Left ventricle myocardium inferior (tissue), 1 donor: Measurements from ENCODE around the gene MTMR8. TPM values are rescaled to one million over a fixed set of nuclear protein-coding genes. Genes with fewer than 3 reads are reported as not detected.

Experiments used
- DNase-seq: peaks from one replicate; pipeline ENCODE4 v3.0.0-alpha.2; 2020
- H3K27ac ChIP-seq: fragments of 200-600 bp; replicated peaks from 2 replicates; pipeline ENCODE4 v1.8.0; 2021
- H3K27me3 ChIP-seq: fragments of 200-600 bp; 2 replicates; pipeline ENCODE4 v1.8.0; 2021; ENCODE audit warnings: low read depth
- H3K36me3 ChIP-seq: fragments of 200-600 bp; 2 replicates; pipeline ENCODE4 v1.8.0; 2021
- H3K4me1 ChIP-seq: fragments of 200-600 bp; 2 replicates; pipeline ENCODE4 v1.8.0; 2021
- H3K4me3 ChIP-seq: fragments of 200-600 bp; 2 replicates; pipeline ENCODE4 v1.8.0; 2021; ENCODE audit warnings: mild to moderate bottlenecking, moderate library complexity
- H3K9me3 ChIP-seq: fragments of 200-600 bp; replicated peaks from 2 replicates; pipeline ENCODE4 v1.8.0; 2021
- CTCF ChIP-seq: fragments of 200-600 bp; IDR thresholded peaks from 2 replicates; pipeline ENCODE4 v1.8.0; 2021; ENCODE audit warnings: antibody characterized with exemption, mild to moderate bottlenecking, borderline replicate concordance
- intact Hi-C: fragments of 100-400 bp; cut with micrococcal nuclease; formaldehyde crosslinking; loops from one replicate; pipeline ENCODE4 v1.11.0; 2022
- total RNA-seq: library from RNA; stranded (reverse); fragmentation: NEBNext Ultra II Directional; extraction: Animal tissue kit (Norgen Biotek cat#: 25700); gene quantifications from one replicate; pipeline ENCODE4 v1.2.1, GENCODE V29; 2021
- donor health status: DM: no; HTN: yes; CAD: no; lungs with severe emphysema.

The MTMR8 gene
- total RNA-seq, 1 donor from 2014 or later: 0.44 TPM

DNA sequence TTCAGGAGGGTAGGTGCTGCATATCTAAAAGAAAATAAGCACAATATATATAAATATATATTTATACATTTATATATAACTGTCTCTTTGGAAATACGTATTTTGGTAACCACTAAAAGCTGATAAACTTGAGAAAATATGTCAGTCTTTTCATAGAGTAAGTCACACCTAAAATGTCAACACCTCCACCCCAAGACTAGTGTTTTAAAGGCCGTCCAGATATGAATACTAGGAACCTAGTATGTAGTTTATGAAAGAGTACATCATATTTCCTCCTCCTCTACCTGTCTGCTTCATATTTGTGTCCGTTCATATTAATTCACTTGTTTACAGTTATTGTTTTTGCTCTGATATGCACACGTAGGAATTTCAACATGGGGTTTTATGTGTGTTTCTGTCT lies 45.2 kb downstream of the MTMR8 start:
- no peaks in the 10 kb centered on the region for H3K9me3 ChIP-seq
- H3K4me1 ChIP-seq: no peaks in the 10 kb centered on the region
- no peaks in the 10 kb centered on the region for H3K36me3 ChIP-seq
- TF ChIP-seq CTCF: no peak
- no peak overlapping the region for H3K4me3 ChIP-seq
- DNase-seq: no peak
- intact Hi-C loops: no loop called here
- H3K27ac ChIP-seq: no peak overlapping the region
- H3K27me3 ChIP-seq: no peaks in the 10 kb centered on the region

GRCh38 chrX:64342811-64343210 lies 52.4 kb downstream of the MTMR8 start:
- Histone ChIP-seq H3K27ac (no peak overlapping the region), H3K4me1 (no peaks in the 10 kb centered on the region), H3K9me3 (no peaks in the 10 kb centered on the region), H3K4me3 (no peak overlapping the region), H3K36me3 (no peaks in the 10 kb centered on the region), H3K27me3 (no peaks in the 10 kb centered on the region)
- DNase-seq: no peak
- no peak for TF ChIP-seq CTCF
- intact Hi-C loops: no loop called here

GRCh38 chrX:64338296-64338695 lies 57.0 kb downstream of the MTMR8 start:
- Histone ChIP-seq H3K27me3 (no peaks in the 10 kb centered on the region), H3K36me3 (no peaks in the 10 kb centered on the region), H3K4me3 (no peak overlapping the region), H3K4me1 (no peaks in the 10 kb centered on the region), H3K9me3 (no peaks in the 10 kb centered on the region), H3K27ac (no peak overlapping the region)
- intact Hi-C loops: no loop called here
- no peak for TF ChIP-seq CTCF
- DNase-seq: no peak

GRCh38 chrX:64334467-64334866 lies 60.8 kb downstream of the MTMR8 start:
- intact Hi-C loops: no loop called here
- no peak for TF ChIP-seq CTCF
- H3K36me3 ChIP-seq: no peaks in the 10 kb centered on the region
- no peak overlapping the region for H3K27ac ChIP-seq
- no peaks in the 10 kb centered on the region for H3K4me1 ChIP-seq
- DNase-seq: no peak
- H3K4me3 ChIP-seq: no peak overlapping the region
- H3K9me3 ChIP-seq: no peaks in the 10 kb centered on the region
- no peaks in the 10 kb centered on the region for H3K27me3 ChIP-seq

- Histone ChIP-seq H3K4me3 (no peak overlapping the region), H3K4me1 (no peaks in the 10 kb centered on the region), H3K27me3 (no peaks in the 10 kb centered on the region), H3K9me3 (no peaks in the 10 kb centered on the region), H3K36me3 (peaks cover 4% of the 10 kb centered on the region), H3K27ac (no peak overlapping the region)
- intact Hi-C loops: no loop called here
- TF ChIP-seq CTCF: no peak
- DNase-seq: no peak
Measured at GRCh38 chrX:64330284-64330683, 65.0 kb downstream of the MTMR8 start.

DNA sequence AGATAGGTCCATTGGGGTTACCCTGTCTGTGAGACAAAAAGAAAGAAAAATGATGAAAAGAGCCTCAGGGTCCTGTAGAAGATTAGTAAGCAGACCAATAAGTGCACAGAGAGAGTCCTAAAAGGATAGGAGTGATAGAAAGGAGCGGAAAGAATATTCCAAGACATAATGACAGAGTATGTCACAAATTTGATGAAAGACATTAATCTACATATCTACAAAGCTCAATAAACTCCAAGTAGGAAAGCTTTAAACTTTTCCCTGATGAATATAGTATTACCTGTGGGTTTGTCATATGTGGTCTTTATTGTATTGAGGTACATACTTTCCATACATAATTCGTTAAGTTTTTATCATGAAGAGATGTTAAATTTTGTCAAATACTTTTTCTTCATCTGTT lies 73.7 kb downstream of the MTMR8 start:
- Histone ChIP-seq H3K27ac (no peak overlapping the region), H3K4me3 (no peak overlapping the region), H3K27me3 (no peaks in the 10 kb centered on the region), H3K36me3 (peaks cover 28% of the 10 kb centered on the region), H3K9me3 (peaks cover 17% of the 10 kb centered on the region), H3K4me1 (no peaks in the 10 kb centered on the region)
- DNase-seq: no peak
- intact Hi-C loops: no loop called here
- TF ChIP-seq CTCF: no peak
